Measurements from ENCODE around the gene ADIPOR2.

The ADIPOR2 gene

GRCh38 chr12:1760566-1761382 is 69.9 kb downstream of the ADIPOR2 start:
- TF ChIP-seq MYC (IDR thresholded peaks at IDR 0.05; ENCODE audit: low read depth, low read length): no peak
- no peak for TF ChIP-seq POLR2A (IDR thresholded peaks at IDR 0.05; ENCODE audit: extremely low read depth, insufficient read length)
- TF ChIP-seq, protein P1, sequence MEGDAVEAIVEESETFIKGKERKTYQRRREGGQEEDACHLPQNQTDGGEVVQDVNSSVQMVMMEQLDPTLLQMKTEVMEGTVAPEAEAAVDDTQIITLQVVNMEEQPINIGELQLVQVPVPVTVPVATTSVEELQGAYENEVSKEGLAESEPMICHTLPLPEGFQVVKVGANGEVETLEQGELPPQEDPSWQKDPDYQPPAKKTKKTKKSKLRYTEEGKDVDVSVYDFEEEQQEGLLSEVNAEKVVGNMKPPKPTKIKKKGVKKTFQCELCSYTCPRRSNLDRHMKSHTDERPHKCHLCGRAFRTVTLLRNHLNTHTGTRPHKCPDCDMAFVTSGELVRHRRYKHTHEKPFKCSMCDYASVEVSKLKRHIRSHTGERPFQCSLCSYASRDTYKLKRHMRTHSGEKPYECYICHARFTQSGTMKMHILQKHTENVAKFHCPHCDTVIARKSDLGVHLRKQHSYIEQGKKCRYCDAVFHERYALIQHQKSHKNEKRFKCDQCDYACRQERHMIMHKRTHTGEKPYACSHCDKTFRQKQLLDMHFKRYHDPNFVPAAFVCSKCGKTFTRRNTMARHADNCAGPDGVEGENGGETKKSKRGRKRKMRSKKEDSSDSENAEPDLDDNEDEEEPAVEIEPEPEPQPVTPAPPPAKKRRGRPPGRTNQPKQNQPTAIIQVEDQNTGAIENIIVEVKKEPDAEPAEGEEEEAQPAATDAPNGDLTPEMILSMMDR (IDR thresholded peaks at IDR 0.05; ENCODE audit: low read depth, low read length): no peak
- TF ChIP-seq, protein P2, sequence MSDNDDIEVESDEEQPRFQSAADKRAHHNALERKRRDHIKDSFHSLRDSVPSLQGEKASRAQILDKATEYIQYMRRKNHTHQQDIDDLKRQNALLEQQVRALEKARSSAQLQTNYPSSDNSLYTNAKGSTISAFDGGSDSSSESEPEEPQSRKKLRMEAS (IDR thresholded peaks at IDR 0.05; ENCODE audit: low read depth, low read length): no peak
- DNase-seq (ENCODE audit: low read depth): peak; percentile 24
- H3K4me3 ChIP-seq (ENCODE audit: low read depth, low read length): no peak overlapping the region

DNA sequence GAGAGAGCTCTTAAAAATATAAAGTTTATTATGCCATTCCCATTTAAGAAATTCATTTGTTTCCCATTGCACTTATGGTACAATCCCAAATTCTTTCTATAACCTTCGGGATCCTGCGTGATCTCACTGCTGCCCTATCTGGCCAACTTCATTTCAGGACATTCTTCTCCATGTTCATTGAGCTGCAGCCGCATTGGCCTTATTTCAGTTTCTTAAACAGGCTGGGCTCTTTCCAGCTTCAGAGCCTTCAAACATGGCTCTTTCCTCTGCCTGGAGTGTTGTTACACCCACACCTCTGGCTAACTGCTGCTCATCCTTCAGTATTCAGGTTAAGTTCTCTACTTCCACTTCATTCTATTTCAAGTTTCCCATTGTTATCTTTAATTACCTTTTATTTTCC is 71.0 kb downstream of the ADIPOR2 start:
- TF ChIP-seq MYC (IDR thresholded peaks at IDR 0.05; ENCODE audit: low read depth, low read length) (no peak), POLR2A (IDR thresholded peaks at IDR 0.05; ENCODE audit: extremely low read depth, insufficient read length) (no peak)
- TF ChIP-seq, protein P1 (IDR thresholded peaks at IDR 0.05; ENCODE audit: low read depth, low read length): no peak
- TF ChIP-seq, protein P2 (IDR thresholded peaks at IDR 0.05; ENCODE audit: low read depth, low read length): no peak
- DNase-seq (ENCODE audit: low read depth): no peak
- H3K4me3 ChIP-seq (ENCODE audit: low read depth, low read length): no peak overlapping the region

- no peak overlapping the region for H3K4me3 ChIP-seq (ENCODE audit: low read depth, low read length)
- TF ChIP-seq, protein P2 (IDR thresholded peaks at IDR 0.05; ENCODE audit: low read depth, low read length): no peak
- TF ChIP-seq POLR2A (IDR thresholded peaks at IDR 0.05; ENCODE audit: extremely low read depth, insufficient read length) (no peak), MYC (IDR thresholded peaks at IDR 0.05; ENCODE audit: low read depth, low read length) (no peak)
- TF ChIP-seq, protein P1 (IDR thresholded peaks at IDR 0.05; ENCODE audit: low read depth, low read length): no peak
- no peak for DNase-seq (ENCODE audit: low read depth)
Observed at GRCh38 chr12:1763153-1763552, 72.3 kb downstream of the ADIPOR2 start.

- no peak overlapping the region for H3K4me3 ChIP-seq (ENCODE audit: low read depth, low read length)
- no peak for TF ChIP-seq MYC (IDR thresholded peaks at IDR 0.05; ENCODE audit: low read depth, low read length)
- TF ChIP-seq, protein P2 (IDR thresholded peaks at IDR 0.05; ENCODE audit: low read depth, low read length): no peak
- TF ChIP-seq POLR2A (IDR thresholded peaks at IDR 0.05; ENCODE audit: extremely low read depth, insufficient read length): no peak
- TF ChIP-seq, protein P1 (IDR thresholded peaks at IDR 0.05; ENCODE audit: low read depth, low read length): no peak
- no peak for DNase-seq (ENCODE audit: low read depth)
Observed at GRCh38 chr12:1766110-1766509, 75.2 kb downstream of the ADIPOR2 start.

GRCh38 chr12:1767407-1768090 is 76.7 kb downstream of the ADIPOR2 start:
- H3K4me3 ChIP-seq (ENCODE audit: low read depth, low read length): no peak overlapping the region
- TF ChIP-seq, protein P1 (IDR thresholded peaks at IDR 0.05; ENCODE audit: low read depth, low read length): no peak
- TF ChIP-seq, protein P2 (IDR thresholded peaks at IDR 0.05; ENCODE audit: low read depth, low read length): no peak
- TF ChIP-seq POLR2A (IDR thresholded peaks at IDR 0.05; ENCODE audit: extremely low read depth, insufficient read length) (no peak), MYC (IDR thresholded peaks at IDR 0.05; ENCODE audit: low read depth, low read length) (no peak)
- no peak for DNase-seq (ENCODE audit: low read depth)
